NK-92 (cell line): ENCODE results near the gene POU2F2.

Experiments
- DNase-seq: peaks from one replicate; lab custom pipeline; 2025; ENCODE audit not compliant: unreplicated experiment; lab: John Stamatoyannopoulos, UW

The POU2F2 gene

GRCh38 chr19:42155796-42156195 is 23.6 kb upstream of the POU2F2 start:
- no peak for DNase-seq

DNA sequence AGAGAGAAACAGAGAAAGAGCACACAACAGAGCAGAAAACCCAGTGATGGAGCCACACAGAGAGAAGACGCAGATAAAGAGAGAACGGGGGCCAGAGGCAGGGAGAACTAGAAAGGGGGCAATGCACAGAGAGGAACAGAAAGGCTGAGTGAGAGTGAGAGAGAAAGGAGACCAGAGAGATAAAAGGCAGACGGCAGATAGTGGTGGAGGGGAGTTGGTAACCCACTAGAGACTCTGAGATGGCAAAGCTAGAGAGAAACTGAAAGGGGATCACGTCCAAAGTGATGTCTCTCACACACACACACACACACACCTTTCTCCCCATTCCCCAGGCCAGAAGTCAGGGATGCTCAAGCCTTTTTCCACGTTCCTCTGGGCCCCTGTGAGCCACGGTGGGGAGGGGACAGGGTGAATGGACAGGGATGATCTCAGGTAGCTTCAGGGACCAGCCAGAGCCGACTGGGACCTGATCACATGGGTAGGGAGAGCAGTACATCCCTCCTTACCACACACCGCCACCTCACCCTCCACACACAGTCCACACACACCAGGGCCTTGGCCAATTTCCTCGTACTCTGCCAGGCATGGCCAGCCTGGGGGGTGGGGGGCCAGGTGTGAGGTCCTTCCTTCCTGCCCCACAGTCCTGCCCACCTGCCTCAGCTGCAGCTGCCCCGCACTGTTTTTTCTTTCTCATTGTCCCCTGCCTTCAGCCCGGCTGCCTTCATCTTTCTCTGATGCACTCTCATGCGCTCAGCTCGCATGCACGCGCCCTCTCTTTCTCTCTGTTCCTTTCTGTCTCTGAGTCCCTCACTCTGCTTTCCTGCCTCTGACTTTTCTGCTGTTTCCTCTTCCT is 22.5 kb upstream of the POU2F2 start:
- no peak for DNase-seq

DNA sequence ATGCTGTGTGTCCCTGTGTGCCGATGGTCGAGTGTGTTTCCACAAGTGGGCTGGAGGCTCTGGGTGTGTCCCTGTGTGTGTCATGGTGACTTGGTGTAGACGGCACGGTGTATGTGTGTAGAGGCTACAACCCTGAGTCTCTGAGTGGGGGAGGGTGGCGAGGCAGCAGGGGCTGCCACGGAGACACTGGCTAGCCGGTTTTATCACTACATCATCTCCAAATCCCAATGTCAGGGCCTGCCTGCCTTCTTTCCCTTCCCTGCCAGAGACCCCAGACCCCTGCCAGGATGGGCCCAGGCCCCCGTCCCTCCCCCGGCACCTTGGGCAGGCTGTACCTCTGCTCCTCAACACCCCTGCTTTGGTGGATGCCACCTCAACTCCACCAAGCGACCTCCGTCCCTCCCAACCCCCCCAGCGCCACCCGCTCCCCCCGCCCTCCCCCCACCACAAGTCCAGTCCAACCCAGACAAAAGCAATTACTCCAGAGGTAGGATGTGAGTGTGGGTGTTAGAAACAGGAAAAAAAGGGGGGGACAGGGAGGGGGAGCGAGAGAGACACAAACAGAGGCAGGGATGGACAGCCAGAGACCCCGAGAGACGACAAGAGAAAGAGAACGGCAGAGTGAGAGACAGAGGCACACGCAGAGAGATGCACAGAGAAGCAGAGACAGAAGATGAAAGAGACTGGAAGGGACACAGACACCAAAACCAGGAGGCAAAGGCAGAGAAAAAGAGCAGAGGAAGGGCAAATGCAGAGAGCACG is 21.6 kb upstream of the POU2F2 start:
- DNase-seq, result no peak

GRCh38 chr19:42152910-42153671 is 20.8 kb upstream of the POU2F2 start:
- no peak for DNase-seq

- no peak for DNase-seq
Measured at GRCh38 chr19:42151782-42152684, 19.8 kb upstream of the POU2F2 start.

- no peak for DNase-seq
Measured at GRCh38 chr19:42150911-42151361, 18.7 kb upstream of the POU2F2 start.

DNA sequence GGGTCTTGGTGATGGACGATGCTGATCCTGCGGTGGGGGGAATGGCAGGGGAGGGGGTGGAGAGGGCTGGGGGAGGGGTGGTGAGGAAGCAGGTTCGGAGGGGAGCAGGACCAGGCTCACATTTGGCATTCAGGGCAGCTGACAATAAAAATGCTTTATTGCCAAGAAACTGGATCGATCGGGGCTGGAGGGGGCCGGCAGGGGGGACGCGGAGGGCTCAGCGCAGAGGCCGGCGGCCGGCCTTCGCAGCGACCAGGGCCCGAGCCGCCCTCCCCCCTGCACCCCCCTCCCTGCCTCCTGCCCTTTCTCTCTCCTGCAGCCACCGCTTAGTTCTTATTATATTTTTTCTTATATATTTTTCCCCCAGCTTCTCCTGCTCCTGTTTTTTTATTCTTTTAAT is 18.1 kb upstream of the POU2F2 start:
- DNase-seq, result no peak

GRCh38 chr19:42149447-42150202 is 17.4 kb upstream of the POU2F2 start:
- DNase-seq, result no peak

GRCh38 chr19:42148266-42148665 is 16.0 kb upstream of the POU2F2 start:
- no peak for DNase-seq

DNA sequence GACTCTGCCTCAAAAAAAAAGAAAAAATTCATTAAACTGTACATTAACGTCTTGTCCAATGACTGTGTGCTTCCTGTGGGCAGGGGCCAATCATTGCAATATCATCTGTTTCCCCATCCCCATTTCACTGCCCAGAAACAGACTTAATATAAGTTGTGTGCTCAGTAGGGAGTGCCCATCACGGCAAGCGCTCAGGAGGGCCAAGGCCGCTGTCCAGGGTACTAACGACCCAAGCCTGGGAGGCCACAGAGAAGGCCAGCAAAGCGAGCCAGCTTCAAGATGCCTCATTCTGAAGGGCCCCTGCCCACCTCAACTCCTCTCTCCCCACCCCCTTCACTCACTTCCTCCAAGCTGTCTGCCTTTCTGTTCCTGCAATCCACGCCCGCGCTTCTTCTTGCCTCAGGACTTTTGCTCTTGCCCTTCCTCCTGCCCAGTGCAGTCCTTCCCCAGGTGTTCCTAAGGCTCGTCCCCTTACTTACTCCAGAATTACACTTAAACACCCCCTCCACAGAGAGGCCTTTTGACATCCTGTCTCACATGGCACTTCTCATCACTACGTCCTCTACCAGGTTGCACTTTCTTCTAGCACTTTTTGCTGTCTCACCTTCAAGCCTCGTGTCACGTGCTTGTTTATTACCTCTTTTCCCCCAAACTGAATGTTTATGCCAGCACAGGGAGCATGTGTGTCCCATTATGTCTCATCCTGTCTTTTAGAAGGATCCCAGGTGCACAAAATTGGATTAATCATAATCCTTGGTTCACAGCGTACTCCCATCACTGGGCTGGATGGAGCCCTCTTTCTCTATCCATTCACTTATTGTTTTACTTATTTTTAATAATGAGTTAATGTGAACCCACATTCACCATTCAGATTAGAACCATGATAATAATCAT is 11.3 kb upstream of the POU2F2 start:
- DNase-seq, result no peak

DNA sequence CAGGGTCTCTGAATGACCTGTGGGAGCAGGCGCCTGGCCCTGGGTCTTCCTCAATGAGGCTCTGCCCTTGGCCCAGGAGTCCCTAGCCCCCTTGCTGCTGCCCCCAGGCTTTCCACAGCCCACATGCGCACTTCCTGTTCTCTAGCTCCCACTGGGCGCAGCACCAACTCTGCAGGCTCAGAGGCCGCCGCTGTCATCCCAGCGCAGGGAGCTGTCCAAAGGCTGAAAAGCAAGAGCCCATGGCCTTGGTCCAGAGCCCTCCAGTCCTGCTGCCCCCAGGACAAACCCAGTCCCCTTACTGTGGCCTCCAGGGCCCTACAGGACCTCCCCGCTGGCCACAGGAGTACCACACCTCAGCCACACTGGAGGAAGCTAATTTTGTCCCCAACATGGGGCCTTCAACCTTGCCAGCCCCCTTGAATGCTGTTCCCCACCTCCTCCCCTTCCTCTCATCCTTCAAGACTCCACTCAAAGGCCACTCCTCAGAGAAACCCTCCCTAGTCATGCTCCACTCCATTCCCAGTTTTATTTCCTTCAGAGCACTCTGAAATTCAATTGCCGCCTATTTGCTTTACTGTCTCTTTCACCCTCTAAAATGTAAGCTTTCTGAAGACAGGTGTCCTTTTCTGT is 8.0 kb upstream of the POU2F2 start:
- no peak for DNase-seq

DNA sequence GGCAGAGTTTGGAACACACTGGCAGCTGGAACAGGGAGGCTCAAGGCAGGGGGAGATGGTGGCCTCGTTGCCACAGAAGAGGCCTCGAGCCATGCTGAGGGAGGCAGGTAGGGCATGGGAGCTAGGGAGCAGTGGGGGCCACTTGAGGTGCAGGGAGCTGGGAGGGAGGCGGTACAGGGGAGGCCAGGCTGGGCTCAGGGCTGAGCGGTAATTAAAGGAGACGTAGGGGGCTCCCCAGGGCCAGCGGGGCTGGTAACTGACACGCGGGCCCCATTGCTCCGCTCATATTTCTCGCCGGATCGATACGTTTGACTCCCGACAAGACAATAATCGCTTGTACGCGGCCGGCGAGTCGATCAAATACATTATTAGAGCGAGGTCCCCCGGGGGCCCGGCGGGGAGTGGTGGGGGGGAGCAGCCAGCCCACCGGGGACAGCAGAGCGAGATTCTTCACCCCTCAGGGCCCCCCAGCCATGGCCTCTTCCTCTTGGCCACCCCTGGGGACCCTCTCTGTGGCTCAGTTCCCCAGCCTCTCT is 2.4 kb upstream of the POU2F2 start:
- no peak for DNase-seq

DNA sequence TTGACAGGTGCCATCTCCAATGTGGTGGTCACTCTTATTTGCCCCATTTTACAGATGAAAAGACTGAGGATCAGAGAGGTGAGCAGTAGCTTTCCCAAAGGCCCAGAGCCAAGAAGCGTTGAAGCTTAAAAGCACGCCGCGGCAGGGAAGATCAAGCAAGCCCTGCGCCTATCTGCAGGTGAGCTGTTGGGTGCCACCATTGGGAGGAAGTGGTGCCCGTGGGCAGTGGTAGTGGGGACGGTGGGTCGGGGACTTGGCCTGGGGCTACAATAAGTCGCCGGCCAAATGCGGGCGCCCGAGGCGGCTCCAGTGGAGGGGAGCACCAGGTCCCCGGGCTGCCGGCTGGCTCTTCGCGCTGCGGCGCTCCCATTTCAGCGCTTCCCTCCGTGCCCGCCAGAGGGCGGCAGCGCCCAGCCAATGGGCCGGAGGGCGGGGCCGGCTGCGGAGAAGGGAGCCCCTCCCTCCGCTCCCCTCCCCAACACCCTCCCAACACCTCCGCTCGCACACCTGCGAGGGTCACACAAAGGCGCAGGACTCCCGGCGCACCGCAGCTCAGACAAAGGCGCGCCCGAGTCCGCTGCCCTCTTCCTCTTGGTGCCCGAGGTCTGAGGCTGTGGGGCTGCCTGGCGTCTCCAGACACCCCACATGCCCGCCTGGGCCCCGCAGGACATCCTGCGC is 744 bp upstream of the POU2F2 start:
- no peak for DNase-seq

- no peak for DNase-seq
Measured at GRCh38 chr19:42131149-42132029, 857 bp downstream of the POU2F2 start.

GRCh38 chr19:42130254-42130573 is 2.0 kb downstream of the POU2F2 start:
- DNase-seq, result no peak

DNA sequence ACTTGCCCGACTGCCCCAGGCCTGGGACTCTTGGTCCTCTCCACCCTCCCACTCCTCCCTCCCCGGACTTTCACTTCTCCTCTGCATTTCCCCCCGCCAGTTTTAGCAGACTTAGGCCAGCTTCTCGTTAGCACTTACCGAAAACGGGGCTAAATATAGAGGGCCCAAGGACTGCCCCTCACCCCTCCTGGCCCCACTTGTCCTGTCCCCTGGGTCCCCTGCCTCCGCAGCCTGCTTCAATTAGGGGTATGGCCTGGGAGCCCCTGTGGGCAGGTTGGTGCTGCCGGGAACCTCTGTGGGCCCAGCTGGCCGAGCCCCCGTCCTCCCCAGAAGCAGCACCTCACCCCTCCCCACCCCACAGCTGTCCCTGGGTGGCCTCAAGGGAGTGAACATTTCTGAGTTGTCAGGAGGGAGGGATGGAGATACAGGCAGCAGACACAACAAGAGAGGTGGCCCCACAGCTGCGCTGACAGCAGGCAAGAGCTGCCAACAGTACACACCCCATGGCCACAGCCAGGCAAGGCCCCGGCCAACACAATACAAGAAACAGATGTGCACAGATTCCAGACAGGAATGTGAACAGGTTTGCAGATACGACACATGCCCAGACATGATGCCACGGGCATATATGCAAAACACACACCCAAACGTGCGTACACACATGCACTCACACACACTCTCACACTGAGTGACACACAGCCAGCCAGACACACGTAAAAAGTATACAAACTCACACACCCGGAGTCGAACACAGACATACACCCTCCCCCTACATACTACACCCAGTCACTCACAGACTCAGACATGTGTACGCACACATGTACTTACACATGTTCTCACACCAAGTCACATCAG is 2.6 kb downstream of the POU2F2 start:
- DNase-seq, result no peak
